ENCODE measurements around the gene ZBTB20. TPM values are rescaled to one million over a fixed set of nuclear protein-coding genes. Genes with fewer than 3 reads are reported as not detected.

The ZBTB20 gene
- total RNA-seq, 2 donors from 2014 or later = 111 to 189 TPM

DNA sequence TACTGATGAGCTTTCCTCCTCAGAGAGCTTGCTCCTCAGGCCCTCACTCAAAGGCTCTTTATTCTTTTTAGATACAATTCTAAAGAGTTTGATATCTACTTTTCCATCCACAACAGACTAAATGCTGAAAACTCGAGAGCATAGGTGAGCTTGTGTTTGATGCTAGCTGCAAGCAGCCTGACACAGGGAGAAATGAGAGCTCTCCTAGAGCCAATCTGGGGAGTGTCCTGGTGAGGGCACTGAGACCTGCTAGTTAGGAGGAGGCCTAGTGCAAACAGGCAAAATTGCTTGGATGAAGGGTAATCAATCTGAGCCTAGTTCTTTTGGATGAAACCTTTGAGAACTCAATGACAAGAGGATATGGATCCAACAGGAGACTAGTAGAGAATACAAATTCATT lies 300.8 kb downstream of the ZBTB20 start:
- intact Hi-C loops (cut with DNase I) = loop anchor here (5.0 kb wide), 1 partner anchor 251 kb away; no protein-coding TSS in a partner anchor
- TF ChIP-seq, protein P1, sequence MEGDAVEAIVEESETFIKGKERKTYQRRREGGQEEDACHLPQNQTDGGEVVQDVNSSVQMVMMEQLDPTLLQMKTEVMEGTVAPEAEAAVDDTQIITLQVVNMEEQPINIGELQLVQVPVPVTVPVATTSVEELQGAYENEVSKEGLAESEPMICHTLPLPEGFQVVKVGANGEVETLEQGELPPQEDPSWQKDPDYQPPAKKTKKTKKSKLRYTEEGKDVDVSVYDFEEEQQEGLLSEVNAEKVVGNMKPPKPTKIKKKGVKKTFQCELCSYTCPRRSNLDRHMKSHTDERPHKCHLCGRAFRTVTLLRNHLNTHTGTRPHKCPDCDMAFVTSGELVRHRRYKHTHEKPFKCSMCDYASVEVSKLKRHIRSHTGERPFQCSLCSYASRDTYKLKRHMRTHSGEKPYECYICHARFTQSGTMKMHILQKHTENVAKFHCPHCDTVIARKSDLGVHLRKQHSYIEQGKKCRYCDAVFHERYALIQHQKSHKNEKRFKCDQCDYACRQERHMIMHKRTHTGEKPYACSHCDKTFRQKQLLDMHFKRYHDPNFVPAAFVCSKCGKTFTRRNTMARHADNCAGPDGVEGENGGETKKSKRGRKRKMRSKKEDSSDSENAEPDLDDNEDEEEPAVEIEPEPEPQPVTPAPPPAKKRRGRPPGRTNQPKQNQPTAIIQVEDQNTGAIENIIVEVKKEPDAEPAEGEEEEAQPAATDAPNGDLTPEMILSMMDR (IDR thresholded peaks at IDR 0.05) = no peak
- TF ChIP-seq POLR2AphosphoS5 (IDR thresholded peaks at IDR 0.05) = no peak
- TF ChIP-seq POLR2A (IDR thresholded peaks at IDR 0.05) = no peak
- H3K27ac ChIP-seq = peak overlapping the region in 1 of 2 donors; percentile 41
- no peaks in the 10 kb centered on the region for H3K36me3 ChIP-seq
- no peaks in the 10 kb centered on the region for H3K9me3 ChIP-seq
- no peak for DNase-seq (ENCODE audit: low spot score)
- no peaks in the 10 kb centered on the region for H3K27me3 ChIP-seq (replicated peaks; ENCODE audit: insufficient read depth)
- H3K4me3 ChIP-seq = no peak overlapping the region
- 74% methylated on average over 1 of the region's 1 CpG for WGBS
- H3K4me1 ChIP-seq (replicated peaks) = peaks cover 4% of the 10 kb centered on the region

DNA sequence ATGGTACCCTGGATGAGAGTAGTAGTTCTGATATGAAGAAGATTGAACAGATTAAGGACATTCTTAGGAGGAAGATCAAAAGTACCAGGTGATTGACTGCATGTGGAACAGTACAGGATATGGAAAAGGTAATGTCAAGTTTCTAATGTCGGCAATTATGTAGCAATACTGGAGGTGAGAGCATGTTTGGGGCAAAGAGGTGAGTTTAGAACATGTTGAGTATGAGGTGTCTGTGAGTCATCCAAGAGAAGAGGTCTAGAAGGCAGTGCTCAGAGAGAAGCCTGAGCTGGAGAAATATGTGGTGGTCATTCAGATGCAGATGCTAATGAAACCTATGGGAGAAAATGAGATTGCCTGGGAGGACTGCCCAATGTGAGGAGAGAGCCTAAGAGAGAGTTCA lies 305.6 kb downstream of the ZBTB20 start:
- Histone ChIP-seq H3K36me3 (no peaks in the 10 kb centered on the region), H3K4me1 (replicated peaks) (no peaks in the 10 kb centered on the region), H3K27me3 (replicated peaks; ENCODE audit: insufficient read depth) (no peaks in the 10 kb centered on the region), H3K27ac (no peak overlapping the region), H3K4me3 (no peak overlapping the region), H3K9me3 (no peaks in the 10 kb centered on the region)
- 93% methylated on average over 1 of the region's 1 CpG for WGBS
- TF ChIP-seq POLR2AphosphoS5 (IDR thresholded peaks at IDR 0.05) = no peak
- TF ChIP-seq, protein P1 (IDR thresholded peaks at IDR 0.05) = no peak
- DNase-seq (ENCODE audit: low spot score) = no peak
- intact Hi-C loops (cut with DNase I) = no loop called here

DNA sequence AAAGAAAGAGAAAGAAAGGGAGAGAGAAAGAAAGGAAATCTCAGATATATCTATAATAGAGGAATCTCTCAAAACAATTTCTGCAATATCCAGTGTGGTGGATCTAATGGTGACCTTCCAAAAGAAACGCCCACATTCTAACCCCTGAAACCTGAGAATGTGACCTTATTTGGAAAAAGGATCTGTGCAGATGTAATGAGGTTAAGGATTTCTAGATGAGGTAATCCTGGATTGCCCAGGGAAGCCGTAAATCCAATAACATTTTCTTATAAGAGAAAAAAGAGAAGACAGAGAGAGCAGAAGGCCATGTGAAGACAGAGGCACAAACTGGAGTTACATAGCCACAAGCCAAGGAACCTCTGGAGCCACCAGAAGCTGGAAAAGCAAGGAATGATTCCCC lies 307.6 kb downstream of the ZBTB20 start:
- Histone ChIP-seq H3K4me1 (replicated peaks) (no peaks in the 10 kb centered on the region), H3K9me3 (no peaks in the 10 kb centered on the region), H3K36me3 (no peaks in the 10 kb centered on the region), H3K27ac (no peak overlapping the region), H3K27me3 (replicated peaks; ENCODE audit: insufficient read depth) (no peaks in the 10 kb centered on the region), H3K4me3 (no peak overlapping the region)
- 60% methylated on average over 2 of the region's 2 CpGs for WGBS
- intact Hi-C loops (cut with DNase I) = no loop called here
- no peak for TF ChIP-seq POLR2A (IDR thresholded peaks at IDR 0.05)
- no peak for TF ChIP-seq POLR2AphosphoS5 (IDR thresholded peaks at IDR 0.05)
- TF ChIP-seq, protein P1 (IDR thresholded peaks at IDR 0.05) = no peak
- no peak for DNase-seq (ENCODE audit: low spot score)

DNA sequence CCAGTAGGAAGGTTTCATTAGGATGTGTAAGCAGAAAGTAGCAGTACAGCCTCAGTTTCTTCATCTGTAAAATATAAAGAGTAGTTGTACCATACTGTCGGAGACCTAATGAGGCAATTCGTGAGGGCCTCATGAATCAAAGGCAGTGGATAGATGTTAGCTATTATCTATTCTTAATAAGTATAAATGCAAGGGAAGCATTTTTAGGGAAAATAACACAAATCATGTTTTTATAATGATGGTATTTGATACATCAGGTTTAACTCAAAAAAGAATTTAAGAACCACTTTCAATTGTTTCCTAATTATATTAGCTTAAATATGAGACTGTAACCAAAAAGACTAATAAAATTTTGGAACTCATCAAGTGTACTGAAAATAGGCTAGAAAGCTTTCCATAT lies 309.1 kb downstream of the ZBTB20 start:
- H3K4me3 ChIP-seq = no peak overlapping the region
- intact Hi-C loops (cut with DNase I) = no loop called here
- TF ChIP-seq, protein P1 (IDR thresholded peaks at IDR 0.05) = no peak
- no peak for TF ChIP-seq POLR2A (IDR thresholded peaks at IDR 0.05)
- WGBS = 96% methylated on average over 2 of the region's 2 CpGs
- DNase-seq (ENCODE audit: low spot score) = no peak
- H3K9me3 ChIP-seq = no peaks in the 10 kb centered on the region
- no peaks in the 10 kb centered on the region for H3K27me3 ChIP-seq (replicated peaks; ENCODE audit: insufficient read depth)
- no peak overlapping the region for H3K27ac ChIP-seq
- H3K4me1 ChIP-seq (replicated peaks) = no peaks in the 10 kb centered on the region
- H3K36me3 ChIP-seq = no peaks in the 10 kb centered on the region

DNA sequence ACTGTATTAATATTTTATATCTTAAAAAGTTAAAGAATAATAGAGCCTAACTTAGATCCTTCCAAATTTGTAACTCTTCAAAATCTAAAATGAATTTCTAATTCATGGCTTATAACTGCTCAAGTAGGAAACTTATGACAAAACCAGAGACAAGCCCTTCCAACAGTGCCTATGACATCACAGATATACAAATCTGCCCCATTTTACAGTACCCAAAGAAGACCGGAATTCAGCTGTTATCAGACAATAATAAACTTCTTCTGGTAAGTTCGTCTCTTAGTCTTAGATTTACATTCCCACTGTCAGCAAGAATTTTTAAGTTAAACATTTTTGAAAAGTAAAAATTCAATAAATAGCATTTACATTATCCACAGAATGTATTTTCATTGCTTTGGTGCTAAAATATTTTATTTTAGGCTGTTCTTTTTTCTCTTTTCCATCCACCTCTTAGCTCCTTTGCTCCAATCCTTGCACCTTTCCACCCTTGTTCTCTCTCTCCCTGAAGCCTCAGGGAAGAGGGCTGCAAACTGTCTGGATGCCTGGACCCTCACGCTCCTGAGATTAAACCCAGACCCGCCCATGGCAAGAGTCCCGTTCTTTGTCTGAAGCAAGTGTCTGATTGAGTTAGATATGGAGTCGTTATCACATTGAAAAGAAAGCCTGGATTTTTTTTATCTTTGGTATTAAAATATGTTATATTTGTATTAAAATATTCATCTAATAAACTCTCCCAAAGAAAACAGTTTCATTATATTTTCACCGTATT lies 312.7 kb downstream of the ZBTB20 start:
- no peak overlapping the region for H3K27ac ChIP-seq
- DNase-seq (ENCODE audit: low spot score) = no peak
- intact Hi-C loops (cut with DNase I) = no loop called here
- no peak overlapping the region for H3K4me3 ChIP-seq
- TF ChIP-seq POLR2A (IDR thresholded peaks at IDR 0.05) = no peak
- TF ChIP-seq, protein P1 (IDR thresholded peaks at IDR 0.05) = no peak
- no peak for TF ChIP-seq POLR2AphosphoS5 (IDR thresholded peaks at IDR 0.05)
- H3K4me1 ChIP-seq (replicated peaks) = no peaks in the 10 kb centered on the region
- 56% methylated on average over 7 of the region's 7 CpGs for WGBS
- no peaks in the 10 kb centered on the region for H3K36me3 ChIP-seq
- H3K9me3 ChIP-seq = no peaks in the 10 kb centered on the region
- no peaks in the 10 kb centered on the region for H3K27me3 ChIP-seq (replicated peaks; ENCODE audit: insufficient read depth)
